ENCODE measurements around the gene FGF23. TPM values are rescaled to one million over a fixed set of nuclear protein-coding genes. Genes with fewer than 3 reads are reported as not detected.

The FGF23 gene
- total RNA-seq, 2 experiments from 2014 or later = not detected

- Histone ChIP-seq H3K4me3 (ENCODE audit: low read length) (no peak overlapping the region), H3K27ac (ENCODE audit: low read depth in 1 of 2, low read length in 2 of 2) (no peak overlapping the region), H3K27me3 (ENCODE audit: control insufficient read depth in 1 of 2, insufficient read depth in 2 of 2, low read length in 2 of 2) (no peaks in the 10 kb centered on the region), H3K4me1 (ENCODE audit: insufficient read depth, low read length) (peaks cover 3% of the 10 kb centered on the region), H3K9me3 (ENCODE audit: control insufficient read depth in 1 of 2, insufficient read depth in 1 of 2, low read length in 2 of 2) (no peaks in the 10 kb centered on the region), H3K36me3 (ENCODE audit: insufficient read depth, low read length) (peaks cover 12% of the 10 kb centered on the region)
- peak in 13 of 14 experiments; percentile 7 to 57 (median 29) for DNase-seq
- H3K27me3 Mint-ChIP-seq = no peaks in the 10 kb centered on the region
- TF ChIP-seq CTCF (IDR thresholded peaks at IDR 0.05) = peak; percentile 22
- intact Hi-C loops (cut with DNase I, micrococcal nuclease) = loop anchor here (2.0 to 10.0 kb wide), 4 partner anchors 289 to 499 kb away; partner anchors contain the start of genes AKAP3 (in 1 of the 2) and NDUFA9 (in 1 of the 2)
- POLR2A ChIA-PET = no interaction called here
- H3K9me3 Mint-ChIP-seq = no peaks in the 10 kb centered on the region
- no peak overlapping the region for H3K4me3 Mint-ChIP-seq
- CTCF ChIA-PET = no interaction called here
- peak; percentile 32 for ATAC-seq (ENCODE audit: poor library complexity)
- H3K36me3 Mint-ChIP-seq (ENCODE audit: low read depth) = peaks cover 17% of the 10 kb centered on the region
- no peak overlapping the region for H3K27ac Mint-ChIP-seq
- peaks cover 6% of the 10 kb centered on the region for H3K4me1 Mint-ChIP-seq (ENCODE audit: low read depth)
These were observed 23.5 kb downstream of the FGF23 start for GRCh38 chr12:4356041-4356327.

- Histone ChIP-seq H3K4me3 (ENCODE audit: low read length) (no peak overlapping the region), H3K27ac (ENCODE audit: low read depth in 1 of 2, low read length in 2 of 2) (no peak overlapping the region), H3K4me1 (ENCODE audit: insufficient read depth, low read length) (peaks cover 3% of the 10 kb centered on the region), H3K9me3 (ENCODE audit: control insufficient read depth in 1 of 2, insufficient read depth in 1 of 2, low read length in 2 of 2) (no peaks in the 10 kb centered on the region), H3K27me3 (ENCODE audit: control insufficient read depth in 1 of 2, insufficient read depth in 2 of 2, low read length in 2 of 2) (no peaks in the 10 kb centered on the region), H3K36me3 (ENCODE audit: insufficient read depth, low read length) (peaks cover 12% of the 10 kb centered on the region)
- no peak overlapping the region for H3K27ac Mint-ChIP-seq
- no peak overlapping the region for H3K4me3 Mint-ChIP-seq
- no peak for TF ChIP-seq CTCF (IDR thresholded peaks at IDR 0.05)
- ChIA-PET CTCF (interaction anchor here (1.1 kb wide), 1 partner anchor 403 kb away, joined by 4 read pairs; no protein-coding TSS in a partner anchor), POLR2A (no interaction called here)
- DNase-seq = no peak
- H3K36me3 Mint-ChIP-seq (ENCODE audit: low read depth) = peaks cover 21% of the 10 kb centered on the region
- peaks cover 6% of the 10 kb centered on the region for H3K4me1 Mint-ChIP-seq (ENCODE audit: low read depth)
- no peaks in the 10 kb centered on the region for H3K27me3 Mint-ChIP-seq
- intact Hi-C loops (cut with DNase I, micrococcal nuclease) = loop anchor here (2.0 to 10.0 kb wide), 4 partner anchors 289 to 499 kb away; partner anchors contain the start of genes AKAP3 (in 1 of the 2) and NDUFA9 (in 1 of the 2)
- no peak for ATAC-seq (ENCODE audit: poor library complexity)
- H3K9me3 Mint-ChIP-seq = no peaks in the 10 kb centered on the region
These were observed 24.1 kb downstream of the FGF23 start for GRCh38 chr12:4355156-4356040.

GRCh38 chr12:4353785-4354208 lies 25.7 kb downstream of the FGF23 start:
- Mint-ChIP-seq H3K27ac (peak overlapping the region; percentile 2), H3K4me1 (ENCODE audit: low read depth) (peaks cover 6% of the 10 kb centered on the region)
- no peaks in the 10 kb centered on the region for H3K9me3 ChIP-seq (ENCODE audit: control insufficient read depth in 1 of 2, insufficient read depth in 1 of 2, low read length in 2 of 2)

More at GRCh38 chr12:4353785-4354208, 25.7 kb downstream of the FGF23 start:
- Histone ChIP-seq H3K27me3 (ENCODE audit: control insufficient read depth in 1 of 2, insufficient read depth in 2 of 2, low read length in 2 of 2) (no peaks in the 10 kb centered on the region), H3K27ac (ENCODE audit: low read depth in 1 of 2, low read length in 2 of 2) (no peak overlapping the region), H3K36me3 (ENCODE audit: insufficient read depth, low read length) (peaks cover 12% of the 10 kb centered on the region), H3K4me1 (ENCODE audit: insufficient read depth, low read length) (peaks cover 3% of the 10 kb centered on the region), H3K4me3 (ENCODE audit: low read length) (no peak overlapping the region)
- CTCF ChIA-PET = interaction anchor here (0.7 to 1.3 kb wide), 2 partner anchors 35 to 77 kb away, joined by 3 read pairs; no protein-coding TSS in a partner anchor
- Mint-ChIP-seq H3K27me3 (no peaks in the 10 kb centered on the region), H3K4me3 (no peak overlapping the region), H3K36me3 (ENCODE audit: low read depth) (peaks cover 32% of the 10 kb centered on the region), H3K9me3 (no peaks in the 10 kb centered on the region)
- ATAC-seq (ENCODE audit: poor library complexity) (peak; percentile 97), DNase-seq (peak; percentile 5 to 76 (median 31))
- peak; percentile 64 for TF ChIP-seq CTCF (IDR thresholded peaks at IDR 0.05)
- POLR2A ChIA-PET = no interaction called here
- intact Hi-C loops (cut with DNase I, micrococcal nuclease) = loop anchor here (1.0 to 10.0 kb wide), 5 partner anchors 174 to 501 kb away; partner anchors contain the start of genes AKAP3 (in 1 of the 2) and NDUFA9 (in 1 of the 2)

Measured in CD4-positive, alpha-beta T cell (primary cell).